KBM-7 (cell line): ENCODE data around the gene MYO5C.

Source experiments
- DNase-seq: peaks from one replicate; pipeline ENCODE4 v3.0.0-alpha.2; 2015
- in situ Hi-C: fragments of 300-500 bp; cut with MboI; formaldehyde crosslinking; loops from 2 replicates; pipeline ENCODE4 v1.14.3; 2020; ENCODE audit warnings: low sequenced_read_pairs, low pct_unique_long_range_greater_than_20kb, mixed read lengths

Gene MYO5C

DNA sequence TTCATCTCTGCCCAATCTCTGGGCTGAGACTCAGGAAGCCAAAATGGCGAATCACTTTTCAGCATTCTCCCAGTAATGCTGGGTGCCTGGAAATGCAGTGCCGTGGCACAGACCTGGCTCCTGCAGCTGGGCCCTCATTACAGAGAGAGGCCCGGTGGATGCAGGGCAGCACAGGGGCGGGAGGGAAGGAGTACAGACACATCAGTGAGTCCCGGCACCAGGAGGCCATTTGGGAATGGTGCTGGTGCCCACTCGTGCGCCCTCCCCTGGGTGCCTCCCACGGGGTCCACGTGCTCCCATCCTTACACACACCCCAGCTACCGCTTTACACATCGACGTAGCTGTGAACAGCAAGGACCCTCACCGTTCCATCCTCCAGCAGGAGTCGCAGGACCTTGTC, 13.2 kb downstream of the MYO5C start:
- DNase-seq = no peak
- in situ Hi-C loops = no loop called here

DNA sequence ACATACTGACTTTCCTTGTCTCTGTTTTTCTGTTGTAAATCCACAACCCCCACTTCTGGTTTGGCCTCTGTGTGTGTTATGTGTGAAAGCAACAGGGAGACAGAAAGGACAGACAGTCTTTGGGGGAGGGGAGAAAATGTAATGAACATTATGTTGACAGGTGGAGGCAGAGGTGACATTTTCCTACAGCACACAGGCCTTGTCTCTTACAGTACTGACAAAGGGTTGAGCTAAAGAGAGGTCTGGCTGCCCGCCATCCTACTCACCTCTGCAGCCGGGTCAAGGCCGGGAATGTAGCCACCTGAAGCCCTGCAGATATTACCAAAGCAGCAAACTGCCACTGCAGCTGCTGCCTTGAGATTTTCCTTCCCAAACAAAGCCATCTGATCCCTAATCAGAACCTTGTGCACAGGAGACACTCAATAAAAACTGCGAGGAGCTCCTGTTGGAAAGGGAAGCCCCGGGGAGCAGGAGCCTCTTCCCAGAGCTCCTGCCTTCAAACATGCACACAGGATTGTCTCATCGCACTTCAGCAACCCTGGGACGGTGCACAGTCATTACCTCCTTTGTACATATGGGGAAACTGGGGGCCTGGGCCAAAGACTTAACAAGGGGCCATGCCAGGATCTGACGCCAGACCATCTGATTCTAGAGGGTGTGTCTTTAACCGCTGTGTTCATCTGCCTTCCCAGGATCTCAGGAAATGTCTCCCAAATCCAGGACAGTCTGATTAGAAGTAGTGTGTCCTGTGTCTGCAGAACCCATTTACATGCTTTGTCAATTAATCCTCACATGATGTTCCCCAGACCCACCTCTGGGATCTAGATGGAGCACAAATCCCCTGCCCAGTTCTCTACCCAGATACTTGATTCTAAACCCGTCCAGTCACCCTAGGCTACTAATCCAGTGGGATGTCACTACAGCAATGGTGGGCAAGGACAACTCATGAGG, 14.2 kb downstream of the MYO5C start:
- in situ Hi-C loops = no loop called here
- DNase-seq = no peak

DNA sequence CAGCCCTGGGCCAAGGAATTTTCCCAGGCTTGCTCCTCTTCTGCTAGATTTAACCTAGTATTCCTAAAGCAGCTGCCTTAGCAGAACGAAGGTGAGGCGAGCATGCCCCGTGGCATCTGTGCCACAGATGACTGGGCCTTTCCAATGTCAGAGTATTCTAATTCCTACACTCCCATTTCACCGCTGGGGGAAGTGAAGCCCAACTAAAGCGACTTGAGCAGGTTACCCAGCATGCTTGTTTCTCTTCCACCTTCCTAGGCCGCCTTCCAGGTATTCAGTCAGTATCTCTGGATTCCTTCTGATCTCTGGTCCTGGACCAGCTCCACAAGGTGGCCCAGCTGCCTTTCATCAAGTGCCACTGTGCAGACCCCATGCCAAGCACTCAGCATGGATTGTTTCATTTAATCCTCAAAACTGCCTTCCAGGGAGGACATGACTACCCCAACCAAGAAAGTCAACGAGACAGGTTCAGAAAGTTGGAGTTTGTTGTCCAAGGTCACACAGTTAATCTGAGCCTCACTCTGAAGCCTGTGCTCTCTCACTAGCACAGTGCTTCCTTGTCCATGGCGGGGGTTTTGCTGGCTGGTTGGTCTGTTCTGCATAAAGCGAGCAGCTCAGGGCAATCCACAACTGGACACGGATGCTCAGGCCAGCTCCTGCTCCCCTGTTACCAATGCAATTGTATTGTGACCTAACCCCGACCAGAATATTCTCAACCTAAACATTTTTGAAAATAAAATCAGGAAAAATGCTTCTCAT, 15.1 kb downstream of the MYO5C start:
- in situ Hi-C loops = no loop called here

GRCh38 chr15:52278636-52279367, 16.8 kb downstream of the MYO5C start:
- in situ Hi-C loops = no loop called here

More for the DNA sequence above, 15.1 kb downstream of the MYO5C start:
- DNase-seq = no peak

GRCh38 chr15:52278135-52278534, 17.5 kb downstream of the MYO5C start:
- DNase-seq = no peak
- in situ Hi-C loops = no loop called here

More at GRCh38 chr15:52278636-52279367, 16.8 kb downstream of the MYO5C start:
- DNase-seq = no peak

DNA sequence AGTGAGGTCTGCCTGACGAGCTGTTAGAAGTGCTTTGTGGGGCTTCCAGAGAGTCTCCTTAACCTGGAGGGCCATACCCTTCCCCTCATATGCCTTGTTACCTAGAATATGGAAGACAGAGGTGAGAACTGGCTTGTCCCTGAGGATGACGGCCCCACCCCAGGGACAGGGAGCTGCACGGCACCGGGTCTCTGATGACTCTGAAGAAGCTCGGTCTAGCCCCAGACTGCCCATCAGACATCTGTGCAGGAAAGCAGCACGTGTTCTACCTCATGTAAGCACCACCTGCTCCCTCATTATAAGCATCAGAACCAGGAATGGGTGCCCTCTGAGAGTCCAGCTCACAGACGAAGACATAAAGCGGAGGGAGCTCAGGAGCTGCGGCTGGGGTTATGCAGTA, 18.0 kb downstream of the MYO5C start:
- no peak for DNase-seq
- in situ Hi-C loops = no loop called here

DNA sequence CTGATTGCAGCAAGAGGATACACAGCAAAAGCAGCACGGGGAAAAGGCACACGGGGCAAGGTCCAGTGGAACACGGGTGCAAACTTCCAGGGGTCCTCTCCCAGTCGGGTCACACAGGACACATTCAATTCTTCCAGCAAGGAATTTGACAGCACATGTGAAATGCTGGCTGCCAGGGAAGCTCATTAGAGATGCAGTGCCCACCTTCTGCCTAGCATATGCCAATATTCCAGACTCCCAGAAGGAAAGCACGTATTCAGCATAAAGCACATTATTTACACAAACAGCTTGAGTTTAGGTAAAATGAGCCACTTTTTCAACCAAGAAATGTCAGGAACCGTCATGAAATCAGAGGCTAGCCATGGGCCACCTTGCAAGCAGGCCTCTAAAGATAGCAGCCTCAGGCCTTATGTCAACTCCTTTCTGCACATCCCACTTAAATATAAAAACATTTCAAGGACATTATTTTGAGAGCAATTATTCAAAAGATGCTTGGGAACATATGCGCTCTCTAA, 19.3 kb downstream of the MYO5C start:
- no peak for DNase-seq
- in situ Hi-C loops = no loop called here

GRCh38 chr15:52263563-52264282, 31.9 kb downstream of the MYO5C start:
- DNase-seq = no peak
- in situ Hi-C loops = loop anchor here (10.0 kb wide), 1 partner anchor 471 kb away; no protein-coding TSS in a partner anchor

DNA sequence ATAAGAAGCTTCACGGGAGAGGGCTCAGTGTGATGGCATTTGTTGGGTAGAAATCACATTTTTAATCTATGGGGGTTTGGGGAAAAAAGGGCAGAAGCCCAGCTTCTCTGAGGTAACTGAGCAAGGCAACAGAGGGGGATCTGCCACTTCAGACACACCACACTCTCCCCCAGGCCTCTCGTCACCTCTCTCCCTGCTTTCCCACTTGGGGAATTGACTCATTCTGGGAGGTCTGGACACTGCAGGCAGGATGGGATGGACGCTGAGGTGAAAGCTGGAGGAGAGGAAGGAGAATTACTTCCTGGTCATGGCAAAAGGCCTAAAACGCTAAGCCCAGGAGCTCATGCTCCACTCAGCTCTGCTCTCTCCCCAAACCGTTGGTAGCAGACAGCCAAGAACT, 33.2 kb downstream of the MYO5C start:
- DNase-seq = no peak
- in situ Hi-C loops = loop anchor here (10.0 kb wide), 1 partner anchor 472 kb away; no protein-coding TSS in a partner anchor

GRCh38 chr15:52261498-52262242, 33.9 kb downstream of the MYO5C start:
- DNase-seq = peak; percentile 59
- in situ Hi-C loops = loop anchor here (10.0 kb wide), 1 partner anchor 473 kb away; no protein-coding TSS in a partner anchor

- in situ Hi-C loops = loop anchor here (10.0 kb wide), 1 partner anchor 474 kb away; no protein-coding TSS in a partner anchor
Observed at GRCh38 chr15:52261026-52261425, 34.6 kb downstream of the MYO5C start.

DNA sequence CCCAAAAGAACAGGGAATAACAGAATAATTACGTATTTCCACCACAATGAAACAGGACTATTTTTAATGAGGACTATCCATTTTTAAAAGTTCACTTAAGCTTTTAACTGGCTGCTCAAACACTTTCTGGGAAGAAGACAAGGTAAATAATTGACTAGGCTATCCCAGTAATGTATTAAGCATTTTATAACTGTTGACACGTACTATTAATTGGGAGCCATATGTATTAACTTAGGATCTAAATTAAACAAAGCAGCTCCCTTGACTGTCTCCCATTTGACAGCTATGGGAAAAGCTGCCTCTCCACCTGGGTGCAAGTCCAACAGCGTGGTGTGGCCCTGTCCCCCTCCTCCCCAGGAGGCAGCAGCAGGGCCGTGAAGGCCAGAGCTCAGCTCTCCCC, 36.1 kb downstream of the MYO5C start:
- in situ Hi-C loops = no loop called here

More at GRCh38 chr15:52261026-52261425, 34.6 kb downstream of the MYO5C start:
- DNase-seq = no peak

DNA sequence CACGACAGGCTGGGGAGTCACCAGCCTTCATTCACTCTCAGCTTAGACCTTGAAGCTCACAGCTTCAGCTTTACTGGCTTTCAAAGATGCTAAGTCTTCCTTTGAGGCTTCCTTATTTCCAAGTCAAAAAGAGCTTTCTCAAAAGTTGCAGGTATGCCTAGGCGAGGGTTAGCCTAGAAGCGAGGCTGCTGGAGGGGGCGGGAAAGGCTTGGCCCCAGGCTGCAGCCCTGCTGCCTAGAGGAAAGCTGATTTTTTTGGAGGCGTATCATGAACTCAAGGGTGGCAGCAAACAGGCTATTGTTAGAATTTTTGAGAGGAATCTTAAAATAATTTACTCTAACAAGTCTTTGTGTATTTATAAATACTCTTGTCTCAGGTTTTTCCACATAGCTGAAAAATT, 37.1 kb downstream of the MYO5C start:
- DNase-seq = no peak
- in situ Hi-C loops = no loop called here

More for the DNA sequence above, 36.1 kb downstream of the MYO5C start:
- DNase-seq = no peak

GRCh38 chr15:52257734-52258062, 37.9 kb downstream of the MYO5C start:
- in situ Hi-C loops = no loop called here
- no peak for DNase-seq

DNA sequence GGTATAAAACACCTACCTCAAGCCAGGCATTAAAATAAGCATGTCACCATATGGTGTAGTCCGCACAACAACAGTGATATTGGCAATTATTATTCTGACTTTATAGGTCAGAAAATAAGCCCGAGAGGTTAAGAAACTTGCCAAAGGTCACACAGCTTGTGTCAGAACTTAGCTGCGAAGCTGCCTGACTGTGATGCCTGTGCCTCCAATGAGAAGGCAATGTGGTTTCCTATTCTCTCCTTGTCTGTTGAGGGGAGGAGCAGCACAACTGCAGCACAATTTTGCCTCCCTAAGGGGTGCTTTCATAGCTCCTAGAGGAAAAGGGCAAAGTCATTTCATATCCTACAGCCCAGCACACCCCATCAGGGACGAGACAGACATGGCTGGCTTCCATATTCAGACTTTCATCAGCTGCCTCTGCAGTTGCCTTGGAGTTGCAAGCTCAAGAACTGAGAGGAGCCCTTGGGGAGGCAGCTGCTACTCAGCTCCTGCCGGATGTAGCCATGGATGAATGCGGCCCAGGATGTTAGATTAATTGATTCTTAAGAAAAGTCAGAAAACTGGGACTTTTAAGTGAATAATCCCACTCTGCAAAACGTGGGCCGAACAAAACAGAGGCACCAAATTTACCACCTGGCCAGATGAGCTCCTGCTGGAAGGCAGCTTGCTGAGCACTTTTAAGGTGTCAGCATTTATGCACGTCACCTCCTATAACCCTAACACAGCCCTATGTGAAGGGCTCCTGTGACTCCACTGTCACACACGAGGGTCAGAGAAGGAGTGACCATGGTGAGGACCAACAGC, 38.5 kb downstream of the MYO5C start:
- DNase-seq = no peak
- in situ Hi-C loops = no loop called here

DNA sequence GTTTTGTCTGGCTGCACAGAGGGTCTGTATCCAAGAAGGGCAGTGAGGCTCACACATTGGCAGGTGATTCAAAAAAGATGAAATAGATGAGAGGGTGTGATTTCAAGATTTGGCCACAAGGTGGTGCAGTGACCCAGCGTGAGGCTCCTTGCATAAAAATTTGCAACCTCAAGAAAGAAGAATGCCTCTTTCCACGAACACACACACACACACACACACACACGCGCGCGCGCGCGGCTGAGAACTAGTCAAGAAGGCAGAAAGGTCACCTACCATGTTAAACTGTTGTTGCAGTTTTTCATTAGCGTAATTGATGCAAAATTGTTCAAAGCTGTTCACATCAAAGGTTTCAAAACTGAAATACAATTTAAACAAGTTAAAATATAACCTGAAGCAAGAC, 39.2 kb downstream of the MYO5C start:
- peak; percentile 88 for DNase-seq
- in situ Hi-C loops = no loop called here

DNA sequence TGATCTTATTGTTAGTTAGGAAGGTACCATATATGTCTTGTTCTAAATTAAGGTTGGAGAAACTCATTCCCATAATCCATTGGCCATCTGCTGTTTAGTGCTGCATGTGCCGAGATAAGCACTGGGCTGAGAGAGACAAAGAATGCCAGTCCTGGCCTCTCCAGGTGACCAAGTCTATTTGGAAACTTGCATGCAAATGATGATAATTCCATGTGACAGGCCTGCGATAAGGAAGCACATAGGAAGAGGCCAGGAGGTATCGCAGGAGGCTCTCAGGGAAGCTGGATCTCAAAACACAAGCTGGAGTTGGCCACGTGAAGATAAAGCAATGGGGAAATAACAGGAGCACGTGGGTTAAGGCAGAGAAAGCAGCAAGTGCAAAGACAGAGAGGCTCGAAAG, 39.7 kb downstream of the MYO5C start:
- in situ Hi-C loops = no loop called here

More for the DNA sequence above, 39.7 kb downstream of the MYO5C start:
- DNase-seq = no peak
